Measurements from ENCODE around the gene CLSTN3. TPM values are rescaled to one million over a fixed set of nuclear protein-coding genes. Genes with fewer than 3 reads are reported as not detected.

Gene CLSTN3
- total and polyA plus RNA-seq, 2 of the 13 experiments (the other 11 are each of a cell fraction or from before 2014, with no cell fraction given): 26.2 to 94.1 TPM

- peak; percentile 56; the same call in 1 of the 2 replicates for TF ChIP-seq HBP1 (CRISPR knock-in tag; IDR thresholded peaks at IDR 0.05; ENCODE audit: low read depth)
- TF ChIP-seq ZNF574 (CRISPR knock-in tag; IDR thresholded peaks at IDR 0.05): peak; percentile 39
- TF ChIP-seq SIN3B (IDR thresholded peaks at IDR 0.05; ENCODE audit: low read length): no peak
- peak; percentile 31; the same call in 1 of the 2 replicates for TF ChIP-seq THAP11 (CRISPR knock-in tag; IDR thresholded peaks at IDR 0.05)
- TF ChIP-seq ATF4 (CRISPR knock-in tag; IDR thresholded peaks at IDR 0.05): peak in 1 of 2 experiments; percentile 21; a peak in 1 of 4 replicates
- no peak for TF ChIP-seq SMAD1 (CRISPR knock-in tag; IDR thresholded peaks at IDR 0.05; ENCODE audit: borderline replicate concordance, low read depth)
- TF ChIP-seq NRL (CRISPR knock-in tag; IDR thresholded peaks at IDR 0.05; ENCODE audit: borderline replicate concordance): no peak
- TF ChIP-seq SP4 (CRISPR knock-in tag; IDR thresholded peaks at IDR 0.05): peak; percentile 65
- TF ChIP-seq HNF4G (IDR thresholded peaks at IDR 0.05; ENCODE audit: borderline replicate concordance, low read depth, low read length): peak; percentile 3; the same call in 1 of the 2 replicates
- TF ChIP-seq HNF4G (CRISPR knock-in tag; IDR thresholded peaks at IDR 0.05; ENCODE audit: borderline replicate concordance, low read depth): no peak
- no peak; the same call in 1 of the 2 replicates for TF ChIP-seq ZNF160 (CRISPR knock-in tag; IDR thresholded peaks at IDR 0.05)
- no peak for TF ChIP-seq STAT5B (CRISPR knock-in tag; IDR thresholded peaks at IDR 0.05)
- TF ChIP-seq ZNF354B (CRISPR knock-in tag; IDR thresholded peaks at IDR 0.05): no peak
- TF ChIP-seq FOXP4 (CRISPR knock-in tag; IDR thresholded peaks at IDR 0.05): peak; percentile 27; the same call in 1 of the 2 replicates
- TF ChIP-seq PCBP1 (IDR thresholded peaks at IDR 0.05; ENCODE audit: borderline replicate concordance, low read depth, low read length): peak; percentile 87
- TF ChIP-seq ZNF672 (CRISPR knock-in tag; IDR thresholded peaks at IDR 0.05): no peak
- peak; percentile 49; the same call in 1 of the 2 replicates for TF ChIP-seq MXD1 (CRISPR knock-in tag; IDR thresholded peaks at IDR 0.05)
- TF ChIP-seq TAF1 (CRISPR knock-in tag; IDR thresholded peaks at IDR 0.05): peak; percentile 18; the same call in 1 of the 2 replicates
- no peak for TF ChIP-seq RNF2 (conservative IDR thresholded peaks at IDR 0.05; ENCODE audit: low read depth)
- TF ChIP-seq MEIS2 (CRISPR knock-in tag; IDR thresholded peaks at IDR 0.05): peak; percentile 49; the same call in 1 of the 2 replicates
- 0 out of 2 replicates have a peak, but pooled peaks have one; percentile 25 for TF ChIP-seq ZNF430 (CRISPR knock-in tag; IDR thresholded peaks at IDR 0.05)
- no peak for TF ChIP-seq ZNF317 (CRISPR knock-in tag; IDR thresholded peaks at IDR 0.05)
Observed at GRCh38 chr12:7189398-7190267, 59.5 kb downstream of the CLSTN3 start, which contains the start of gene PEX5 (continued).

Data from HepG2 (cell line).